H9 (cell line): ENCODE data around the gene TMPRSS5. TPM values are rescaled to one million over a fixed set of nuclear protein-coding genes. Genes with fewer than 3 reads are reported as not detected.

ENCODE experiments used
- DNase-seq: peaks from one replicate; pipeline ENCODE4 v3.0.0-alpha.2; 2017
- H2AFZ ChIP-seq: one replicate; pipeline ENCODE4 v1.6.1; 2013; ENCODE audit warnings: mild to moderate bottlenecking, low read length, control low read depth, moderate library complexity
- H2AK5ac ChIP-seq: 2 replicates; pipeline ENCODE4 v1.6.1; 2013; ENCODE audit warnings: low read length, control low read depth, mixed read lengths; ENCODE audit not compliant: insufficient read length
- H2BK120ac ChIP-seq: one replicate; pipeline ENCODE4 v1.6.1; 2013; ENCODE audit warnings: low read depth, mild to moderate bottlenecking, low read length, control low read depth, inconsistent platforms; ENCODE audit not compliant: poor library complexity, severe bottlenecking
- H2BK12ac ChIP-seq: 2 replicates; pipeline ENCODE4 v1.6.1; 2013; ENCODE audit warnings: low read length, control low read depth, mixed read lengths, low read depth; ENCODE audit not compliant: insufficient read length
- H2BK15ac ChIP-seq: 2 replicates; pipeline ENCODE4 v1.6.1; 2013; ENCODE audit warnings: low read depth, low read length, control low read depth
- H2BK20ac ChIP-seq: one replicate; pipeline ENCODE4 v1.6.1; 2013; ENCODE audit warnings: low read depth, mild to moderate bottlenecking, low read length, control low read depth, inconsistent platforms; ENCODE audit not compliant: poor library complexity, severe bottlenecking
- H2BK5ac ChIP-seq: 2 replicates; pipeline ENCODE4 v1.6.1; 2013; ENCODE audit warnings: low read length, control low read depth, mixed read lengths; ENCODE audit not compliant: insufficient read length
- H3K14ac ChIP-seq: 2 replicates; pipeline ENCODE4 v1.6.1; 2013; ENCODE audit warnings: low read length, control low read depth; ENCODE audit not compliant: insufficient read depth
- H3K18ac ChIP-seq: 2 replicates; pipeline ENCODE4 v1.6.1; 2013; ENCODE audit warnings: low read depth, mild to moderate bottlenecking, mixed read lengths, low read length, control low read depth; ENCODE audit not compliant: insufficient read length
- H3K23ac ChIP-seq: 2 replicates; pipeline ENCODE4 v1.6.1; 2013; ENCODE audit warnings: low read length, control low read depth, mixed read lengths, low read depth; ENCODE audit not compliant: insufficient read length
- H3K23me2 ChIP-seq: 2 replicates; pipeline ENCODE4 v1.6.1; 2013; ENCODE audit warnings: low read depth, mild to moderate bottlenecking, mixed read lengths, low read length, control low read depth; ENCODE audit not compliant: insufficient read length, poor library complexity, severe bottlenecking
- H3K27ac ChIP-seq: 2 replicates; pipeline ENCODE4 v1.5.1; 2013; ENCODE audit warnings: low read length, control low read depth, mixed read lengths, low read depth; ENCODE audit not compliant: insufficient read length
- H3K27me3 ChIP-seq: 2 replicates; pipeline ENCODE4 v1.6.1; 2013; ENCODE audit warnings: low read length, control low read depth, inconsistent platforms; ENCODE audit not compliant: insufficient read depth
- H3K4ac ChIP-seq: 2 replicates; pipeline ENCODE4 v1.6.1; 2013; ENCODE audit warnings: low read depth, mild to moderate bottlenecking, control low read depth, inconsistent platforms, low read length, moderate library complexity
- H3K4me1 ChIP-seq: 2 replicates; pipeline ENCODE4 v1.6.1; 2013; ENCODE audit warnings: low read length, control low read depth, inconsistent platforms; ENCODE audit not compliant: insufficient read depth
- H3K4me2 ChIP-seq: 2 replicates; pipeline ENCODE4 v1.6.1; 2013; ENCODE audit warnings: low read length, control low read depth, mixed read lengths; ENCODE audit not compliant: insufficient read length, insufficient read depth
- H3K56ac ChIP-seq: 2 replicates; pipeline ENCODE4 v1.6.1; 2013; ENCODE audit warnings: low read depth, mild to moderate bottlenecking, mixed read lengths, low read length, control low read depth; ENCODE audit not compliant: insufficient read length
- H3K79me1 ChIP-seq: 2 replicates; pipeline ENCODE4 v1.6.1; 2013; ENCODE audit warnings: low read depth, mild to moderate bottlenecking, moderate library complexity, low read length, control low read depth, inconsistent platforms; ENCODE audit not compliant: insufficient read depth, poor library complexity, severe bottlenecking
- H3K79me2 ChIP-seq: 2 replicates; pipeline ENCODE4 v1.6.1; 2013; ENCODE audit warnings: low read length, control low read depth, inconsistent platforms; ENCODE audit not compliant: insufficient read depth
- H3K9ac ChIP-seq: 2 replicates; pipeline ENCODE4 v1.6.1; 2013; ENCODE audit warnings: low read length, control low read depth, mixed read lengths; ENCODE audit not compliant: insufficient read length; ENCODE audit errors: extremely low read depth
- H3K9me3 ChIP-seq: one replicate; pipeline ENCODE4 v1.6.1; 2013; ENCODE audit warnings: low read depth, low read length, inconsistent platforms; ENCODE audit not compliant: control insufficient read depth
- H3T11ph ChIP-seq: one replicate; pipeline ENCODE4 v1.6.1; 2013; ENCODE audit warnings: mild to moderate bottlenecking, low read length, control low read depth, inconsistent platforms
- H4K20me1 ChIP-seq: one replicate; pipeline ENCODE4 v1.6.1; 2013; ENCODE audit not compliant: control insufficient read depth, insufficient read length, insufficient read depth
- H4K5ac ChIP-seq: 2 replicates; pipeline ENCODE4 v1.6.1; 2013; ENCODE audit warnings: low read depth, mild to moderate bottlenecking, mixed read lengths, low read length, control low read depth; ENCODE audit not compliant: insufficient read length
- H4K8ac ChIP-seq: replicated peaks from 2 replicates; pipeline ENCODE4 v1.6.1; 2013; ENCODE audit warnings: low read length, control low read depth, mixed read lengths, low read depth; ENCODE audit not compliant: insufficient read length
- H4K91ac ChIP-seq: 2 replicates; pipeline ENCODE4 v1.6.1; 2013; ENCODE audit warnings: low read depth, mild to moderate bottlenecking, moderate library complexity, mixed read lengths, low read length, control low read depth; ENCODE audit not compliant: insufficient read length
- H3K27ac Mint-ChIP-seq, 3 experiments: 2 replicates in 2 of 3; 3 replicates in 1 of 3; pipeline ENCODE4 v1.8.0; 2020 to 2021; ENCODE audit warnings: mixed read lengths in 3 of 3, mild to moderate bottlenecking in 1 of 3, moderate library complexity in 1 of 3
- H3K27me3 Mint-ChIP-seq: 2 replicates; pipeline ENCODE4 v1.8.0; 2021; ENCODE audit warnings: low read depth, mild to moderate bottlenecking, moderate library complexity, mixed read lengths
- H3K36me3 Mint-ChIP-seq, 3 experiments: 2 replicates in 2 of 3; 3 replicates in 1 of 3; pipeline ENCODE4 v1.8.0; 2020 to 2021; ENCODE audit warnings: low read depth in 3 of 3, mixed read lengths in 3 of 3; ENCODE audit not compliant: insufficient read depth in 1 of 3
- H3K4me1 Mint-ChIP-seq, 2 experiments: 2 replicates each; pipeline ENCODE4 v1.8.0; 2020; ENCODE audit warnings: mixed read lengths in 2 of 2
- H3K4me3 Mint-ChIP-seq, 2 experiments: 2 replicates in 1 of 2; 3 replicates in 1 of 2; pipeline ENCODE4 v1.8.0; 2020 to 2021; ENCODE audit warnings: mild to moderate bottlenecking in 2 of 2, mixed read lengths in 2 of 2, moderate library complexity in 1 of 2
- H3K9me3 Mint-ChIP-seq, 2 experiments: 2 replicates in 1 of 2; 3 replicates in 1 of 2; pipeline ENCODE4 v1.8.0; 2020; ENCODE audit warnings: mild to moderate bottlenecking in 2 of 2, mixed read lengths in 2 of 2, moderate library complexity in 1 of 2
- CTCF ChIP-seq: fragments of 200-600 bp; sonication (generic); conservative IDR thresholded peaks from 3 replicates; pipeline ENCODE4 v1.8.0; 2021; ENCODE audit warnings: antibody characterized with exemption, mild to moderate bottlenecking
- WGBS: extraction: QIAGEN DNeasy Blood & Tissue Kit; methylation state at CpG from one replicate; pipeline ENCODE4 v1.1.7; 2013; ENCODE audit warnings: missing lambda C conversion rate, low lambda C conversion rate, mixed read lengths; ENCODE audit not compliant: insufficient read length; ENCODE audit errors: extremely low coverage; 5-methylcytosine and 5-hydroxymethylcytosine counted together
- total RNA-seq: library from RNA; stranded (reverse); gene quantifications from 2 replicates; pipeline ENCODE4 v1.2.1, GENCODE V29; 2021

The TMPRSS5 gene
- total RNA-seq, 1 experiment from 2014 or later, result 0.37 TPM

GRCh38 chr11:113725913-113726312 lies 19.8 kb upstream of the TMPRSS5 start:
- no peak overlapping the region for H2BK5ac ChIP-seq
- no peak overlapping the region for H3T11ph ChIP-seq
- H3K4me1 ChIP-seq, result no peaks in the 10 kb centered on the region
- no peak for TF ChIP-seq CTCF
- DNase-seq, result no peak
- no peak overlapping the region for H2BK20ac ChIP-seq
- no peak overlapping the region for H3K4me2 ChIP-seq
- Mint-ChIP-seq H3K27me3 (no peaks in the 10 kb centered on the region), H3K9me3 (no peaks in the 10 kb centered on the region), H3K27ac (no peak overlapping the region; a peak in 1 of 7 replicates), H3K4me1 (peaks cover 0 to 10% of the 10 kb centered on the region in 2 experiments), H3K4me3 (no peak overlapping the region), H3K36me3 (no peaks in the 10 kb centered on the region; a peak in 1 of 7 replicates)
- no peak overlapping the region for H2BK12ac ChIP-seq
- no peak overlapping the region for H3K9ac ChIP-seq
- H3K18ac ChIP-seq, result no peak overlapping the region
- no peak overlapping the region for H4K8ac ChIP-seq
- no peak overlapping the region for H4K91ac ChIP-seq
- no peaks in the 10 kb centered on the region for H3K27me3 ChIP-seq
- H4K5ac ChIP-seq, result no peak overlapping the region
- no peaks in the 10 kb centered on the region for H3K79me1 ChIP-seq
- H3K27ac ChIP-seq, result no peak overlapping the region
- no peaks in the 10 kb centered on the region for H4K20me1 ChIP-seq
- no peaks in the 10 kb centered on the region for H3K9me3 ChIP-seq
- no peaks in the 10 kb centered on the region for H3K79me2 ChIP-seq
- no peak overlapping the region for H3K4ac ChIP-seq
- no peak overlapping the region for H2BK15ac ChIP-seq
- no peak overlapping the region for H2BK120ac ChIP-seq
- WGBS, result no CpG with 5 or more reads among the region's 3 CpGs
- no peak overlapping the region for H3K56ac ChIP-seq
- H3K14ac ChIP-seq, result no peak overlapping the region
- H3K23ac ChIP-seq, result no peak overlapping the region
- no peak overlapping the region for H2AK5ac ChIP-seq
- H2AFZ ChIP-seq, result no peak overlapping the region
- H3K23me2 ChIP-seq, result no peaks in the 10 kb centered on the region
